Jurkat, Clone E6-1 (cell line): Measurements from ENCODE around the gene DNAJB6. TPM values are rescaled to one million over a fixed set of nuclear protein-coding genes. Genes with fewer than 3 reads are reported as not detected.
A peak's percentile ranks its signal among the peaks of the same experiment; 100 is the strongest.

Experiments
- DNase-seq: peaks from one replicate; pipeline ENCODE4 v3.0.0-alpha.2; 2011; ENCODE audit warnings: low read depth, low spot score
- H3K4me3 ChIP-seq: 2 replicates; pipeline ENCODE4 v1.5.1; 2011; ENCODE audit warnings: mild to moderate bottlenecking, low read length, control low read depth, moderate library complexity
- polyA plus RNA-seq: library from polyadenylated mRNA; unstranded; fragments of >200 nt; gene quantifications from one replicate; pipeline ENCODE4 v1.2.1, GENCODE V29; 2012; ENCODE audit warnings: missing spikeins; ENCODE audit not compliant: insufficient read length, insufficient read depth

The DNAJB6 gene
- 109 TPM for polyA plus RNA-seq

DNA sequence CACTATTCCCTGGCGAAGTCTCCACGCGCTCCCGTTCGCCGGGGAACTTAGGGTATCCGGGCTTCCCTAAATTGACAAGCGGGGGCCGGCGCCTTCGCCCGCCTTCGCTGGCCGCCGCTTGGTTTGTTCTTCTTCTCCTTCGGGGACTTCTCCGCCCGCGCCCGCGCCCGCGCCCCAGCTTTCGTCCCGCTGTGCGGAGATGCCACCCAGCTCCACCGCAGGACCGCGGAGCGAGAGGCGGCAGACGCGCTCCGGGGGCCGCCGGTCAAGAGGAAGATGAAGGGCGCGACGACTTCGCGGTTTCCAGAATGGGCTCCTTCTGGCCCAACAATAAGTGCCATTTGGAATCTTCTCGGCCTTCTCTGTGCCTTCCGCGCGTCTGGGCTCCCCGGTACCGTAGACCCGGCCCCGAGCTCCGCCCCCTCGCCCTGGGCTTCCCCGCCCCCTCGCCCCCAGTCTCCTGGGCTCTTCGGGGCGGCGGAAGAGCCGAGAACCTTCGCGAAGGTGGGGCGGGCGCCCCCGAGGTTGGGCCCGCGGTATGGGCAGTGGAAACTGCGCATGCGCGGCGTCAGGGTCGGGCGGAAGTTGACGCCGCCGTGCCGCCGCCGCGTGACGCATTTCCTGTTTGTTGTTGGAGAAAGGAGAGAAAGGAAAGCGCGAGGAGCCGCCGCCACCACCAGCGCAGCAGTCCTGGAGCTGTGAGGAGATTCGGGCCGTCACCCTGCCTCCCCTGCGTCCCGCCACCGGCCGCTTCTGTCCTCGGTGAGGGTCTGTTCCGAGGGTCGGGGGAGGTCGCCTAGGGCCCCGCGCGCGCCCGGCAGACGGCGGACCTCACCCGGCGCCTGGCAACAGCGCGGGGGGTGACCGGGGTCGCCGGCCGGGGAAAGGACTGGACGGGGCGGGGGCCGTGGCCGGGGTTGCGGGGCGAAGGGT lies at the start of gene DNAJB6:
Gene DNAJB6 (plus strand): TSS at position 622 of the 933 bp plus-strand sequence. CDS start 21,569 bp downstream, outside the sequence.
- peak within 1 kb of the TSS; percentile 90 for H3K4me3 ChIP-seq
- peak; percentile 84 for DNase-seq

DNA sequence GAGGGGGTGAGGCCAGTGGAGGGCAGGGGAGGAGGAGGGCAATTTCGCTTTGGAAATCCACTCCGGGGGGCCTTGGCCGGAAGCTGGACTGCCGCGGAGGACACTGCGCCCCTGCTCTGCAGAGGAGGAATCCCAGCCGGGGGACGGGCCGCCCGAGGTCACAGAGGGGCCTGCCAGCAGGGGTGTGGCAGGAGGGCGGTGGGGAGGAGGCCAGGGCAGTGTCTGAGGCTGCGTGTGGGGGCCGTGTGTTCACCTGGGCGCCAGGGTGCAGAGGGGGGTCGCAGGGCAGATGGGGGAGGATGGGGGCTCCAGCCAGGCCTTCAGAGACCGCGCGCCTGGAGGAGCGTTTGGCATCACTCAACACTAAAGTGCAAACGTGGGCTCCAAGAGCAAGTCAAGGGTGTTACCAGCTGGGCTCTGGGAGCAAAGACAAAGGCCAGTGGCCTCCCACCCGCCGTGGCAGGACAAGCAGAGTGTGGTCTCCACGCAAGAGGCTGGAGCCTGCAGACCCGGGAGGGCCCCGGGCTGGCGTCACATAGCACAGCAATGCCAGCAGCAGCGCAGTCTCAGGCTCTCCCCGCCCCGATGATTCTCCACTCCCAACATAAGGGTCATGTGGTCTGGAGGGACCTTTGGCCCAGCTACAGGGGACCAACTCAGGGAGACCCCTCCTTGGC lies 45.3 kb upstream of the DNAJB6 start:
- no peak overlapping the region for H3K4me3 ChIP-seq
- DNase-seq = no peak

DNA sequence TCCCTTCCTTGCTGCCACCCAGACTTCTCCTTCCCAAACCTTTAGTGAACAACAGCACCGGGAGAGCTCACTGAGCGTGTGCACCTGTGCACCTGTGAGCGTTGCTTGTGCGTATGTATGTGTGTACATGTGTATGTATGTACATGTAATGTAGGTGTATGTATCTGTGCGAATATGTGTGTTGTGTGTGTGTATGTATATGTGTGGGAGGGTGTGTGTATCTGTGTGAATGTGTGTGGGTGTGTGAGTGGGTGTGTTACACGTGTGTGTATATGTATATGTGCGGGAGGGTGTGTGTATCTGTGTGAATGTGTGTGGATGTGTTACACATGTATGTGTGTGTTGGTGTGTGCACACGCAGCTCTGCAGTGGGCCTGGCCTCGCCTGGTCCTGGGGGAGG lies 44.5 kb upstream of the DNAJB6 start:
- no peak overlapping the region for H3K4me3 ChIP-seq
- DNase-seq = no peak

DNA sequence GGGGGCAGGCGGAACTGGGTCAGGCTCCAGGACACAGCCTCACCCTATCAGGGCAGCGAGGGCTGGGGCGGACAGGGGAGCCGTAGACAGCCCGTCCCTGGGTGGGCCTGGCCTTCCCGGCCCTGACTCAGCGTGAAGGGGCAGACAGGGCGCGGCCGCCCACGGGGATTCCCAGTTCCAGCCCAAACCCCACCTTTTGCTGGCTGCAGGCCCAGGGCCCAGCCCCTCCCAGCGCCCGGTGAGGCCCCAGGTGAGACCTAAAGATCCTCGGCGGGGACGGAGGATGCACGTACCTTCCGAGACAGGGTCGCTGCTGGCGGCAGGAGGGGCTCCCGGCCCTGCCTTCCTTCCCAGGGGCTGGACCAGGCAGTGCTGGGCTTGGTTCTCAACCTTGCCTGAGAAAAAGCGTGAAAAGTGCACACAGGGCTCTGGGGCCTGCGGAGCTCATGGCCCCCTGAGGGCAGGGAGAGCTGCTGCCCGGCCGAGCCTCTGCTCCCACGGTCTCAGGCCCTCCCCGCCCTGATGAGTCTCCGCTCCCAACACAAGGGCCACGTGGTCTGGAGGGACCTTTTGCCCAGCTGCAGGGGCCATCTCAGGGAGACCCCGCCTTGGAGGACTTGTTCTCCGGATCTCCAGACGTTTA lies 43.9 kb upstream of the DNAJB6 start:
- no peak for DNase-seq
- H3K4me3 ChIP-seq = no peak overlapping the region

DNA sequence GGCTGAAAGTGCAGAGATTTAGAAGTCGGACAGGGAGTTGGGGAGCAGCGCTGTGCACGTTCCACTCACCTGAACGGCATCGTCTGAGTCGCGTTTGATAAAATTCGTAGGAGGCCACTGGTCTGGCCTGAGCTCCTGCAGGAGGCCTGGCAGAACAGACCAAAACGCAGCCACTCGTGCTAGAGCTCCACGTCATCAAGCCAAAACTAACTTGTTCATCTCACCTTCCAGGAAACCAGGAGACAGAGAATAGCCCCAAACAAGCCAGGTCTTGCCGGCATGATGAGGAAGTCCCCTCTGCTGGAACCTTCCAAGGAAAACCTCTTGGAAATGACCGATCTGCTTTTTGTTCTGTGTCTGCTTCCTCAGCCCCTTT lies 43.4 kb upstream of the DNAJB6 start:
- H3K4me3 ChIP-seq = no peak overlapping the region

DNA sequence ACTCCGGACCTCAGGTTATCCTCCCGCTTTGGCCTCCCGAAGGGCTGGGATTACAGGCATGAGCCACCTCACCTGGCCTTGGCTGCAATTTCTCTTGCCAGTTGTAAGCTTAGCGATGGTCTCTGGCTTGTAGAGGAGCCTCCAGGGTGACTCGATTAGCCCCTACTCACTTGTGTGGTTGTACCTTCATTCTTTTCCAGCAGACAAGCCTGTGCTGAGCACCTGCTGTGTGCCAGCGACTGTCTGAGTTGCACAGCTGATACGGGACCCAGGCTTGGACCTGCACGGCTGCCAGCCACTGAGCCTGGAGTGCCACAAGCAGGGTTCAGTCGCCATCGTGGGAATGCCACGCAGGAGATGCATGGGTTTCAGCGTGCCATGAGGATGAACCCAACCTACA lies 42.0 kb upstream of the DNAJB6 start:
- no peak for DNase-seq
- no peak overlapping the region for H3K4me3 ChIP-seq

More for the DNA sequence above, 43.4 kb upstream of the DNAJB6 start:
- no peak for DNase-seq

DNA sequence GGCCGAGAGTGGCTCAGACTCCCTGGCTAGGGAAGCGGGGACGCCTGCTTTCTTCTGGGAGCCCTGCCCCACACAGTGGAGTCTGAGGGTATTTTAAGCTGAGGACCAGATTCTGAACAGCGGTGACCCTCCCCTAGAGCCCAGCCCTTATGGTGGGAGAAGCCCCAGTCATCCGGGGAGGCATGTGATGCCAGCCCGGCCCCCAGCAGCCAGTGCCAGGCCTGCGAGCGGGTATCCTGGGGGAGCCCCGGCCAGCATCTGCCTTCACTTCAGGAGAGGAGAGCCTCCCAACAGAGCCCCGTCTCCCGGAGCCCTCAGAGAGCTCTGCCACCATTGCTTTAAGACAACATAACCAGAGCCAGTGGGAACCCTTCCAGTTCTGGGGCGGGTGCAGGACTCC lies 41.5 kb upstream of the DNAJB6 start:
- no peak for DNase-seq
- H3K4me3 ChIP-seq = no peak overlapping the region

DNA sequence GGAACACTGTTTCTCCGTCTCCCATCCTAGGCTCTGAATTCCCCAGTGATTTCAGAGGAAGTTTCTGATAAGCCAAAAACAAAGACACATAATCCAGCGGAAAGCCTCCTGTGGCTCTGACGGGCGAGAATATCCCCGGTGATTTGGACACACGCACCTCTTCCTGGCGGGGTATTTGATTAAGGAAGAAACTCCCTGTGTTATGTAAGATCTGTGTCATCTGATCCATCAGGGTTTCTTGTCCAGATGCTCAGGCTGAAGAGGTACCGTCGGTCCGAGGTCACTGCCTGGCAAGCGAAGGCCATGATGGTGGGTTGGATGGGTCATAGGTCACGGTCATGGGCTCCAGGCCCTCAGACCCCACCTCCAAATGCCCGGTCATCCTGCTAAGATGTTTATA lies 39.6 kb upstream of the DNAJB6 start:
- no peak for DNase-seq
- H3K4me3 ChIP-seq = no peak overlapping the region

DNA sequence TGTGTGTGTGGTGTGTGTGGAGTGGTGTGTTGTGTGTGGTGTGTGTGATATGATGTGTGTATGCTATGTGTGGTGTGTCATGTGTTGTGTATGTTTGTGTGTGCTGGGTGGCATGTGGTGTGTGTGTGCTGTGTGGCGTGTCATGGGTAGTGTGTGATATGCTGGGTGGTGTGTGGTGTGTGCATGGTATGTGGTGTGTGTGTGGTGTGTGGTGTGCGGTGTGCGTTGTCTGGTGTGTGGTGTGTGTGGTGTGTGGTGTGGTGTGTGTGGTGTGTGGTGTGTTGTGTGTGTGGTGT lies 37.5 kb upstream of the DNAJB6 start:
- DNase-seq = no peak
- peak overlapping the region; percentile 56 for H3K4me3 ChIP-seq

DNA sequence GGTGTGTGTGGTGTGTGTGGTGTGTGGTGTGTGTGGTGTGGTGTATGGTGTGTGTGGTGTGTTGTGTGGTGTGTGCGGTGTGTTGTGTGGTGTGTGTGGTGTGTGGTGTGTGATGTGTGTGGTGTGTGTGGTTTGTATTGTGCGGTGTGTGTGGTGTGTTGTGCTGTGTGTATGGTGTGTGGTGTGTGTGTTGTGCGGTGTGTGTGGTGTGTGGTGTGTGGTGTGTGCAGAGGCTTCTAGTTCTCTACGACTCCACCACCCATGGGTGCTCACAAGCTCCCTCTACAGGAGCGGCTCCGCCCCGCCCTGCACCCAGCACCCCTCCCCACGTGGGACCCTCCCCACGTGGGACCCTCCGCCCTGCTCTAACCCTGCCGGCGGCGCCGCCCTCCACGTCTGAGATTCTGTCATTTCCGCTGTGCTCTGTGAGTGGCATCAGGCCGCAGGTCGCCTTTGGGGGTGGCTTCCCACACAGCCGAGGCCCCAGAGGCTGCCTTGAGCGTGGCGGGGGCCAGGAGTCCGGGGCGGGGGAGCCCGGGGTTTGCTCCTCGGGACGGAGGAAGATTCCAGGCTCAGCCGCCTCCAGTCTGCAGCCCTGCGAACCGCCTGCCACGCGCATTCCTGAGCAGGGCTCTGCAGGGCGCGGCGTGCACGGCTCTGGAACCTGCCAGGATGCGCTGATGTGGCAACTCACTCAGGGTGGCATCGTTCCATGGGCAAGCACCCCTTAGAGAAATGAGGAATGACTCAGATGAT lies 37.0 kb upstream of the DNAJB6 start:
- H3K4me3 ChIP-seq = peak overlapping the region; percentile 56
- peak; percentile 91 for DNase-seq

DNA sequence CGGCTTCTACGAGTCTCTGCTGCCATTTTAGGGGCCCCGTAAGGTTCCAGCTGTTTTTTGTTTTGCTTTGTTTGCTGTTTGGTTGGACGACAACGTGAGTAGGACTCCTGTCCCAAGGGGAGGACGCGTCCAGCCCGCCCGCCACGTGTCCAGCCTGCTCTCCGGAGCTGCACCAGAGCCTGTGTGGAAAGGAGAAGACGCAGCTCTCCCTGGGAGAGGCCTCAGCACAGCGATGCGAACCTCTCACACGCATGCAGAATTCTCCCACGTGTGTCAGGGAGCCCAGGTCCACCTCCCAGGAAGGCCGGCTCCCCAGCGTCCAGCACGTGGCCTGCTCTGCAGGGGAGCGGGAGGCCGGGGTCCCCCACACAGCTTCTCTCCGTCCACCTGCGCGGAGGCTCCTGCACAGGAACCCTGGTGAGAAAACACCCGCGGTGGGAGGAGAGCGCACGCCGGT lies 36.4 kb upstream of the DNAJB6 start:
- DNase-seq = no peak
- H3K4me3 ChIP-seq = peak overlapping the region; percentile 56

DNA sequence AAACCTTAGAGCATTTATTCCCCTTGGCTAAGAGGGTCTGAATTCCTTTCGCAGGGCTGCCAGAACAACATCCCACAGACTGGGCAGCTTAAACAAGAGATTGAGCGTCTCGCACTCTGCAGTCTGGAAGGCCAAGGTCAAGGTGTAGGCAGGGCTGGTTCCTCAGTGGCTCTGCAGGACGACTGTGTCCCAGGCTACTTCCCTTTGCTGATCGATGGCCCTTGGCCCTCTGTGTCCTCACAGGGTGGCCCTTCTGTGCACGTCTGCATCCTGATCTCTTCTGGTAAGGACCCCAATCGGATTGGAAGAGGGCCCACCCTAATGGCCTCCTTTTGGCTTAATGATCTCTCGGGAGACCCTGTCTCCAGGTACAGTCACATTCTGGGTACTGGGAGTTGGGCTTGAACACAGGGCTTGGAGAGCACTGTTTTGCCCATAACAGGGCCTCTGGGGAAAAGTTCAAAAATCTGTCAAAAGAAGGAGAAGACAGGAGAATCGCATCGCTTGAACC lies 35.1 kb upstream of the DNAJB6 start:
- H3K4me3 ChIP-seq = peak overlapping the region; percentile 48
- no peak for DNase-seq

DNA sequence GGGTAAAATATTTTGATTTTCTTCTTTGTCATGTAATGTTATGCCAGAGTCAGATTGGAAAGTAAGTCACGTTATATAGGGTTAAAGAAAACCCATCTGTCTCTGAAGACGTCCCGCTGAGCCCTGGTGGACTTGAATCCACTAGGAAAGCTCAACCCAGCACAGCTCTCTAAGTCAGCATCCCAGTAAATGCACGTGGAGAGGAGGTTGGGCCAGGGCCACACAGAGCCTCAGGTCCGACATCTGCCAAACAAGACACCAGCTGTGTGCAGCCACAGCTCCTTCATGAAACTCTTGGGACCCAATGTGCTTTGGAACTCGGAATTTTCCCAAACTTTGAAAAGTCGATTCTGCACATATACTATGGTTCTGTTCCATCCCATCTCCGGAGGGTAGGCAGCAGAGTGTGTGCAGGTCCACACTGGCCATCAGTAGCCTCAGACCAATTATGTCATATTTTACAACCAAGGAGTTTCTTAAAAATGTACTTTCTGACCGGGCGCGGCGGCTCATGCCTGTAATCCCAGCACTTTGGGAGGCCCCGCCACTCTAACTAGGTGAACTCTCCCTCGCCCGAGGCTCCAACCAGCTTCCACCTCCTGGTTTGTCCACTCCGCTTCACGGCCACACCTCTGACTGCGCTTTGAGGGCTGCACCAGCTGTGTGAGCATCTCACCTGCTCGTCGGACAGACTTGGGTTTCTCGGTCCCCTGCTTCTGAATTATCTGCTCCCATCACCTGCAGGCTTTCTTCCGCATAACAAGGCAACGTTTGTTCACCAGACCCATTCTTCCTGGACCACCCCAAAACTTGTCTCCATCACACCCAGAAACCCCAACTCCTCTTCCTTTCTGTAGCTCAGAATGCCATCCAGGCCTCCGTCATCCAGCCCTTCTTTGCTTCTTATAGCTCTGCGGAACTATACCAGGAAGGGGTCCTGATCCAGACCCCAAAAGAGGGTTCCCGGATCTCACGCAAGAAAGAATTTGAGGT lies 29.7 kb upstream of the DNAJB6 start:
- no peak for DNase-seq
- no peak overlapping the region for H3K4me3 ChIP-seq

DNA sequence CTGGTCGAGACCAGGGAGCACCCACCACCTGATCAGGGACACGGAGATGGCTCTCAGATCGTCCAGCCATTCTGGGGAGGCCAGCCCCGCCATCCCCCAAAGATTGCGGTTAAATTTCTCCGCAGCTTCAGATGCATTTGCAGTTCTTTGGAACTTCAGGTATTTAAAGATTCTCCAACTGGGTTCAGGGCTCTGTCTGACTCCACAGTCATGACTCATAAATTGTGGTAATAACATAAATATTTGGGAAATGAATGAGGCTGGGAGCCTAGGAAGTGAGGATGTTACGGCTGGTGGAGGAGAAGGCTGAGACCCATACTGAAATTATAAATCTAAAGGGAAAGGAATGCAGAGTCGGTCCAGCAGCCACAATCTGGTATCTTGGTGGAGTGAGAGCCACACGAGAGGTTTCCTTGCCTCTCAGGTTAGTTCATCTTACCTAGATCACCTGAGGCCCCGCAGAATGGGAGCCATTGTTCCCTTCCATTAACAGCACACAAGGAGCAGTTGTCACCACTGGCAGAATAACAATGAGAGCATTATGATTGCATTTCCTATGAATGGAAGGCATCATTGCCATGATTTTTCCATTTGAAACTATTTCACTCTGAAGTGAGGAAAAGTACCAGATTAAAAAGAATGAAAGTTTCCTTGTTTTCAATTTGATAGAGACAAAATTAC lies 26.7 kb upstream of the DNAJB6 start:
- DNase-seq = no peak
- no peak overlapping the region for H3K4me3 ChIP-seq

DNA sequence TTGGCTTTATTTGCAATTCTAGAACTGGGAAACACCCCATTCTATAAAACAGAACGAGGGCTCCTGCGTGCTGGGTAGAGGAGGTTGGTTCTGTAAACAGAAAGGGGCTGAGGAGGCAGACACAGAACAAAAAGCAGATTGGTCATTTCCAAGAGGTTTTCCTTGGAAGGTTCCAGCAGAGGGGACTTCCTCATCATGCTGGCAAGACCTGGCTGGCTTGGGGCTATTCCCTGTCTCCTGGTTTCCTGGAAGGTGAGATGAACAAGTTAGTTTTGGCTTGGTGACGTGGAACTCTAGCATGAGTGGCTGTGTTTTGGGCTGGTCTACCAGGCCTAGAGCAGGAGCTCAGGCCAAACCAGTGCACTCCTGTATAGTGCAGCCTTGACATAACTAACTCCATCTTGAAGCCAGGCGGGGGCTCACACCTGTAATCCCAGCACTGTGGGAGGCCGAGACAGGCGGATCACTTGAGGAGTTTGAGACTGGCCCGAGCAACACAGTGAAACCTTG lies 26.1 kb upstream of the DNAJB6 start:
- DNase-seq = no peak
- no peak overlapping the region for H3K4me3 ChIP-seq

DNA sequence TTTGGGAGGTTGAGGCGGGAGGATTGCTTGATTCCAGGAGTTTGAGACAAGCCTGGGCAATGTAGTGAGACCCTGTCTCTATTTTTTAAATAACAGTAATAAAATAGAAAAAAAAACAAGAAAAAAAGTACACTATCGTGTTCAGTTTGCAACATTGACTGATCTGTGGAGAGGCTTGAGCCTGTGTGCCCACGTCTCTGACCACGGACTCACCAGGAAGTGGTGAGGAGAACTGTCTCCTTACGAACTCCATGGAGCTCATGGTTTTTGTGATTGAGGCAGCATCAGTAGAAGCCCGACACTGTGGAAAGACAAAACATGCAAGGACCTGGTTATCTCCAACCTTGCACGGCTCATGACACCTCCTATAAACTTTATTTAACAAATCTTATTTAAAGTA lies 23.9 kb upstream of the DNAJB6 start:
- no peak for DNase-seq
- H3K4me3 ChIP-seq = no peak overlapping the region

DNA sequence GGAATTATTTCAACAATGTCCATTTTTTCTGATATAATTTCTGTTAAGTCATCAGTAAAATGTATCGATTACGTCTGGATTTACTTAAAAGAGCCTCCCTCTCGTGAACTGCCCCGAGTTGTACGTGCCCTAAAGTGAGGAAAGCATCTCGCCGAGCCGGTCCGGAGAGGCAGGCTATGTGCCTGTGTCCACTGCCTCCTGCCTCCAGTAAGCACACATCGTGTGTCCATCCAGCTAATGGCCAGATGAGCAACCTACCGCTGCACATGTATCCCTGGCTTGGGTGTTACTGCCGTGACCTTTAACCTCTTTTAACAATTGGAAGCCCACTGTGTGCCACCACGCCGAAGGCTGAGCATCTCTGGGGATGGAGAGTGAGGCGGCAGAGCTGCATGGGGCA lies 23.2 kb upstream of the DNAJB6 start:
- DNase-seq = no peak
- H3K4me3 ChIP-seq = no peak overlapping the region
